OCI-LY1 (cell line): ENCODE measurements around the gene ZNF136.

Experiments
- H2AFZ ChIP-seq: fragments of 200-600 bp; sonication (generic), shearing (Covaris generic); 2 replicates; pipeline ENCODE4 v1.6.0; 2014; ENCODE audit warnings: antibody characterized with exemption, mild to moderate bottlenecking, low read length
- H3F3A ChIP-seq: fragments of 200-600 bp; sonication (generic), shearing (Covaris generic); 2 replicates; pipeline ENCODE4 v1.6.0; 2014; ENCODE audit warnings: mild to moderate bottlenecking, antibody characterized with exemption, low read length, moderate library complexity; ENCODE audit not compliant: insufficient read depth
- H3K27ac ChIP-seq: fragments of 200-600 bp; sonication (generic); 2 replicates; pipeline ENCODE4 v1.5.1; 2014; ENCODE audit warnings: low read length, mixed run types, mild to moderate bottlenecking, low read depth; ENCODE audit not compliant: poor library complexity, severe bottlenecking
- H3K27me3 ChIP-seq: fragments of 200-600 bp; sonication (generic); 2 replicates; pipeline ENCODE4 v1.6.0; 2014; ENCODE audit warnings: antibody characterized with exemption, mild to moderate bottlenecking, low read length, moderate library complexity; ENCODE audit not compliant: insufficient read depth
- H3K36me3 ChIP-seq: fragments of 200-600 bp; sonication (generic); 2 replicates; pipeline ENCODE4 v1.6.1; 2014; ENCODE audit warnings: mild to moderate bottlenecking, antibody characterized with exemption, low read length, moderate library complexity, mixed read lengths; ENCODE audit not compliant: insufficient read depth
- H3K4me1 ChIP-seq: fragments of 200-600 bp; sonication (generic); 2 replicates; pipeline ENCODE4 v1.5.1; 2014; ENCODE audit warnings: mild to moderate bottlenecking, low read length, moderate library complexity; ENCODE audit not compliant: insufficient read depth, severe bottlenecking
- H3K4me2 ChIP-seq: fragments of 200-600 bp; sonication (generic), shearing (Covaris generic); 2 replicates; pipeline ENCODE4 v1.6.1; 2014; ENCODE audit warnings: low read length
- H3K4me3 ChIP-seq: fragments of 200-600 bp; sonication (generic); 2 replicates; pipeline ENCODE4 v1.5.1; 2014; ENCODE audit warnings: low read length, low read depth, mild to moderate bottlenecking, mixed read lengths; ENCODE audit not compliant: poor library complexity, severe bottlenecking
- H3K79me2 ChIP-seq: fragments of 200-600 bp; shearing (Covaris generic); 2 replicates; pipeline ENCODE4 v1.6.1; 2016; ENCODE audit warnings: mixed run types, low read length, mixed read lengths; ENCODE audit not compliant: insufficient read depth
- H3K9ac ChIP-seq: fragments of 200-600 bp; sonication (generic), shearing (Covaris generic); 2 replicates; pipeline ENCODE4 v1.6.1; 2014; ENCODE audit warnings: mild to moderate bottlenecking, low read length, mixed read lengths
- H3K9me2 ChIP-seq: fragments of 200-600 bp; sonication (generic), shearing (Covaris generic); 2 replicates; pipeline ENCODE4 v1.6.1; 2014; ENCODE audit warnings: low read depth, mild to moderate bottlenecking, low read length, mixed read lengths
- H3K9me3 ChIP-seq: fragments of 200-600 bp; shearing (Covaris generic); 2 replicates; pipeline ENCODE4 v1.6.1; 2014; ENCODE audit warnings: low read length, mixed read lengths
- H4K20me1 ChIP-seq: fragments of 200-600 bp; sonication (generic), shearing (Covaris generic); 2 replicates; pipeline ENCODE4 v1.6.0; 2016; ENCODE audit warnings: mild to moderate bottlenecking, low read length; ENCODE audit not compliant: insufficient read depth
- EZH2 ChIP-seq: fragments of 200-600 bp; sonication (generic), shearing (Covaris generic); IDR thresholded peaks from 2 replicates; pipeline ENCODE4 v1.8.0; 2017; ENCODE audit warnings: borderline replicate concordance, mixed run types, mild to moderate bottlenecking, antibody characterized with exemption, low read length, moderate library complexity, mixed read lengths
- TF ChIP-seq, protein P1 (sequence below): fragments of 200-600 bp; sonication (generic), shearing (Covaris generic); IDR thresholded peaks from 2 replicates; pipeline ENCODE4 v1.5.1; 2017; ENCODE audit warnings: mild to moderate bottlenecking, antibody characterized with exemption, low read length, moderate library complexity, mixed read lengths

Gene ZNF136

DNA sequence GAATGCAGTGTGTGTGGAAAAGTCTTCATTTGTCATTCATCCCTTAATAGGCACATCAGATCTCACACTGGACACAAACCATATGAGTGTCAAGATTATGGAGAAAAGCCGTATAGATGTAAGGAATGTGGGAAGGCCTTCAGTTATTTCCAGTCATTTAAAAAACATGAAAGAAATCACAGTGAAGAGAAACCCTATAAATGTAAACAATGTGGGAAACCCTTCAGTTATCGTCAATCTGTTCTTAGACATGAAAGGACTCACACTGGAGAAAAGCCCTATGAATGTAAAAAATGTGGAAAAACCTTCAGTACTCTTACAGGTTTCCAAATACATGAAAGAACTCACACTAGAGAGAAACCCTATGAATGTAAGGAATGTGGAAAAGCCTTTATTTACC lies 45.3 kb downstream of the ZNF136 start:
- no peaks in the 10 kb centered on the region for H3F3A ChIP-seq
- H3K9me3 ChIP-seq = peaks cover 39% of the 10 kb centered on the region
- TF ChIP-seq, protein P1, sequence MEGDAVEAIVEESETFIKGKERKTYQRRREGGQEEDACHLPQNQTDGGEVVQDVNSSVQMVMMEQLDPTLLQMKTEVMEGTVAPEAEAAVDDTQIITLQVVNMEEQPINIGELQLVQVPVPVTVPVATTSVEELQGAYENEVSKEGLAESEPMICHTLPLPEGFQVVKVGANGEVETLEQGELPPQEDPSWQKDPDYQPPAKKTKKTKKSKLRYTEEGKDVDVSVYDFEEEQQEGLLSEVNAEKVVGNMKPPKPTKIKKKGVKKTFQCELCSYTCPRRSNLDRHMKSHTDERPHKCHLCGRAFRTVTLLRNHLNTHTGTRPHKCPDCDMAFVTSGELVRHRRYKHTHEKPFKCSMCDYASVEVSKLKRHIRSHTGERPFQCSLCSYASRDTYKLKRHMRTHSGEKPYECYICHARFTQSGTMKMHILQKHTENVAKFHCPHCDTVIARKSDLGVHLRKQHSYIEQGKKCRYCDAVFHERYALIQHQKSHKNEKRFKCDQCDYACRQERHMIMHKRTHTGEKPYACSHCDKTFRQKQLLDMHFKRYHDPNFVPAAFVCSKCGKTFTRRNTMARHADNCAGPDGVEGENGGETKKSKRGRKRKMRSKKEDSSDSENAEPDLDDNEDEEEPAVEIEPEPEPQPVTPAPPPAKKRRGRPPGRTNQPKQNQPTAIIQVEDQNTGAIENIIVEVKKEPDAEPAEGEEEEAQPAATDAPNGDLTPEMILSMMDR = no peak
- TF ChIP-seq EZH2 = no peak
- H3K79me2 ChIP-seq = no peaks in the 10 kb centered on the region
- H3K4me1 ChIP-seq = no peaks in the 10 kb centered on the region
- H3K4me2 ChIP-seq = no peak overlapping the region
- H3K27me3 ChIP-seq = no peaks in the 10 kb centered on the region
- H3K27ac ChIP-seq = no peak overlapping the region
- H3K36me3 ChIP-seq = no peaks in the 10 kb centered on the region; the same call in 1 of the 2 replicates
- no peak overlapping the region for H2AFZ ChIP-seq
- H3K4me3 ChIP-seq = no peak overlapping the region
- H3K9ac ChIP-seq = no peak overlapping the region
- no peaks in the 10 kb centered on the region for H4K20me1 ChIP-seq
- no peaks in the 10 kb centered on the region for H3K9me2 ChIP-seq

DNA sequence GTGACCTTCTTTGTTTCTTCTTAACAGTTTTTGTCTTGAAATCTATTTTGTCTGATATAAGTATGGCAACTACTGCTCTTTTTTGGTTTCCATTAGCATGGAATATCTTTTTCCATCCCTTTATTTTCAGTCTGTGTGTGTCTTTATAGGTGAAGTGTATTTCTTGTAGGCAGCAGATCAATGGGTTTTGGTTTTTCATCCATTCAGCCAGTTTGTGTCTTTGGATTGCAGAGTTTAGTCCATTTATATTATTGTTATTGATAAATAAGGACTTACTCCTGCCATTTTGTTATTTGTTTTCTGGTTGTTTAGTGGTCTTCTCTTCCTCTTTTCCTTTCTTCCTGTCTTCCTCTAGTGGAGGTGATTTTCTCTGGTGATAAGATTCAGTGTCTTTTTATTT lies 54.4 kb downstream of the ZNF136 start:
- H3K9ac ChIP-seq = no peak overlapping the region
- H3K27me3 ChIP-seq = no peaks in the 10 kb centered on the region
- H3K4me2 ChIP-seq = no peak overlapping the region
- no peak overlapping the region for H2AFZ ChIP-seq
- TF ChIP-seq, protein P1 = no peak
- TF ChIP-seq EZH2 = no peak
- no peak overlapping the region for H3K27ac ChIP-seq
- H3K79me2 ChIP-seq = no peaks in the 10 kb centered on the region
- no peaks in the 10 kb centered on the region for H3F3A ChIP-seq
- H4K20me1 ChIP-seq = no peaks in the 10 kb centered on the region
- H3K4me1 ChIP-seq = no peaks in the 10 kb centered on the region
- no peaks in the 10 kb centered on the region for H3K36me3 ChIP-seq
- no peak overlapping the region for H3K4me3 ChIP-seq
- H3K9me3 ChIP-seq = peaks cover 13% of the 10 kb centered on the region
- H3K9me2 ChIP-seq = no peaks in the 10 kb centered on the region

DNA sequence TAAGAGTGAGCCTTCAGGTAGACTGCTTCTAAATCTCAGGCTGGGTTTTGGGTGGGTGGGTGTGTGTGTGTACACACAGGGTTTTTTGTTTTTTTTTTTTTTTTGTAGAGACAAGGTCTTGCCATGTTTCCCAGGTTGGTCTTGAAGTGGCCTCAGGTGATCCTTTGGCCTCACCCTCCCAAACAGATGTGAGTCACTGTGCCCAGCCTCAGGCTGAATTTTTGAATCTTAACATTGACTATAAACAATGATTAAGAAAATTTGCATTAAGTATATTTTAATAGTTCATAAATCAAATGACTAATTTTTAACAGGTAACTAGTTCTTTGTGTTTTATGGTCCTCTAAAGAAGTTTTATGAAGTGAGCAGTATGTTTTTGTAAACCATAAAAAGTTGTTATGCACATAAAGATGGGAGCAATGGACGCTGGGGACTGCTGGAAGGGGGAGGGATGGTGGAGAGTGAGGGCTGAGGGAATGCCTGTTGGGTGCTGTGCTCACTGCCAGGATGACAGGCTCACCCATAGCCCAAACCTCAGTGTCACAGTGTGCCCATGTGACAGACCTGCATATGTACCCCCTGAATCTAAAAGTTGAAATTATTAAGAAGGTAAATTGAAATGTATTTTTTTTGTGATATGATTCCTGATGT lies 60.2 kb downstream of the ZNF136 start:
- TF ChIP-seq EZH2 = no peak
- TF ChIP-seq, protein P1 = no peak

More for the DNA sequence above, 60.2 kb downstream of the ZNF136 start:
- Histone ChIP-seq H3K4me3 (no peak overlapping the region), H4K20me1 (no peaks in the 10 kb centered on the region), H3K36me3 (no peaks in the 10 kb centered on the region), H3K9me3 (no peaks in the 10 kb centered on the region; the same call in 1 of the 2 replicates), H3K4me2 (no peak overlapping the region), H3K27me3 (no peaks in the 10 kb centered on the region), H3K9me2 (no peaks in the 10 kb centered on the region), H3K4me1 (no peaks in the 10 kb centered on the region), H3K9ac (no peak overlapping the region), H3K27ac (no peak overlapping the region), H2AFZ (no peak overlapping the region), H3F3A (no peaks in the 10 kb centered on the region), H3K79me2 (no peaks in the 10 kb centered on the region)
